ENCODE measurements around the gene TRMT1. TPM values are rescaled to one million over a fixed set of nuclear protein-coding genes. Genes with fewer than 3 reads are reported as not detected.

TRMT1 gene
- total RNA-seq, 1 experiment from 2014 or later: 91.8 TPM

DNA sequence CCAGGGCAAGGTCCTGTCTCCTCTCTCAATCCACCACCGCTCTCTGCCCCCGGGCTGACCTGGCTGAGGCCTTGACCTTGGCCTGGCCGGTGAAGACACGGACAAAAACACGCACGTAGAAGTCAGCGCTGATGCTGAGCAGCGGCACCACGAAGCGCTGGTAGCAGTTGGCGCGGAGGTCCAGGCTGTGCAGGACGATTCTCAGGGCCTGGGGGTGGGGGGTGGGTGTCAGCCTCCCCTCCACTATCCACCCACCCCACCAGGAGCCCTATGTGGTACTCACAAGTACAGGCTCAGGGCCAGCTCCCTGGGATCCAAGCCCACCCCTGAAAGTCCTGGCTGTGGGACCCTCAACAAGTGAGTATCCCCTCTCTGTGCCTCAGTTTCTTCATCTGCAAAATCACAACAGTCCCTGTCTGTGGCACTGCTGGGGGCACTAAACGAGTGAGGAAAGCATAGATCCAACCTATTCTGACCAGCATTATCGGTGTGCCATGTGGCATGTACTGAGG lies 6.4 kb downstream of the TRMT1 start:
- CTCF ChIA-PET: no interaction called here
- ATAC-seq: no peak
- POLR2A ChIA-PET (ENCODE audit: unreplicated experiment): no interaction called here
- no peak for DNase-seq
- no peaks in the 10 kb centered on the region for H3K27me3 ChIP-seq (ENCODE audit: low read length)
- H3K79me2 ChIP-seq (ENCODE audit: low read length): peaks cover 17% of the 10 kb centered on the region
- H3K4me2 ChIP-seq (ENCODE audit: low read length): no peak overlapping the region
- no peak overlapping the region for H2AFZ ChIP-seq (ENCODE audit: low read length)
- no peaks in the 10 kb centered on the region for H3K9me2 ChIP-seq (replicated peaks; ENCODE audit: low read length)
- intact Hi-C loops (cut with micrococcal nuclease): no loop called here
- no peaks in the 10 kb centered on the region for H3F3A ChIP-seq (ENCODE audit: low read length, unreplicated experiment)
- H3K36me3 ChIP-seq (ENCODE audit: low read depth, low read length): peaks cover 25% of the 10 kb centered on the region; the same call in 1 of the 2 replicates
- no peak overlapping the region for H3K9ac ChIP-seq (ENCODE audit: low read length)
- no peaks in the 10 kb centered on the region for H4K20me1 ChIP-seq (ENCODE audit: low read length)
- no peak for TF ChIP-seq EZH2phosphoT487 (IDR thresholded peaks at IDR 0.05; ENCODE audit: borderline replicate concordance, low read length)
- no peak for TF ChIP-seq EZH2 (IDR thresholded peaks at IDR 0.05; ENCODE audit: low read length, unreplicated experiment)
- TF ChIP-seq, protein P1, sequence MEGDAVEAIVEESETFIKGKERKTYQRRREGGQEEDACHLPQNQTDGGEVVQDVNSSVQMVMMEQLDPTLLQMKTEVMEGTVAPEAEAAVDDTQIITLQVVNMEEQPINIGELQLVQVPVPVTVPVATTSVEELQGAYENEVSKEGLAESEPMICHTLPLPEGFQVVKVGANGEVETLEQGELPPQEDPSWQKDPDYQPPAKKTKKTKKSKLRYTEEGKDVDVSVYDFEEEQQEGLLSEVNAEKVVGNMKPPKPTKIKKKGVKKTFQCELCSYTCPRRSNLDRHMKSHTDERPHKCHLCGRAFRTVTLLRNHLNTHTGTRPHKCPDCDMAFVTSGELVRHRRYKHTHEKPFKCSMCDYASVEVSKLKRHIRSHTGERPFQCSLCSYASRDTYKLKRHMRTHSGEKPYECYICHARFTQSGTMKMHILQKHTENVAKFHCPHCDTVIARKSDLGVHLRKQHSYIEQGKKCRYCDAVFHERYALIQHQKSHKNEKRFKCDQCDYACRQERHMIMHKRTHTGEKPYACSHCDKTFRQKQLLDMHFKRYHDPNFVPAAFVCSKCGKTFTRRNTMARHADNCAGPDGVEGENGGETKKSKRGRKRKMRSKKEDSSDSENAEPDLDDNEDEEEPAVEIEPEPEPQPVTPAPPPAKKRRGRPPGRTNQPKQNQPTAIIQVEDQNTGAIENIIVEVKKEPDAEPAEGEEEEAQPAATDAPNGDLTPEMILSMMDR (conservative IDR thresholded peaks at IDR 0.05; ENCODE audit: low read depth, low read length): no peak
- peaks cover 5% of the 10 kb centered on the region for H3K4me1 ChIP-seq (ENCODE audit: insufficient read depth, low read length)
- no peak overlapping the region for H3K27ac ChIP-seq (ENCODE audit: low read length)
- BruUV-seq (replicated peaks): no TSS peak
- no peak overlapping the region for H3K4me3 ChIP-seq (ENCODE audit: low read length)
- no peaks in the 10 kb centered on the region for H3K9me3 ChIP-seq (ENCODE audit: low read length)

DNA sequence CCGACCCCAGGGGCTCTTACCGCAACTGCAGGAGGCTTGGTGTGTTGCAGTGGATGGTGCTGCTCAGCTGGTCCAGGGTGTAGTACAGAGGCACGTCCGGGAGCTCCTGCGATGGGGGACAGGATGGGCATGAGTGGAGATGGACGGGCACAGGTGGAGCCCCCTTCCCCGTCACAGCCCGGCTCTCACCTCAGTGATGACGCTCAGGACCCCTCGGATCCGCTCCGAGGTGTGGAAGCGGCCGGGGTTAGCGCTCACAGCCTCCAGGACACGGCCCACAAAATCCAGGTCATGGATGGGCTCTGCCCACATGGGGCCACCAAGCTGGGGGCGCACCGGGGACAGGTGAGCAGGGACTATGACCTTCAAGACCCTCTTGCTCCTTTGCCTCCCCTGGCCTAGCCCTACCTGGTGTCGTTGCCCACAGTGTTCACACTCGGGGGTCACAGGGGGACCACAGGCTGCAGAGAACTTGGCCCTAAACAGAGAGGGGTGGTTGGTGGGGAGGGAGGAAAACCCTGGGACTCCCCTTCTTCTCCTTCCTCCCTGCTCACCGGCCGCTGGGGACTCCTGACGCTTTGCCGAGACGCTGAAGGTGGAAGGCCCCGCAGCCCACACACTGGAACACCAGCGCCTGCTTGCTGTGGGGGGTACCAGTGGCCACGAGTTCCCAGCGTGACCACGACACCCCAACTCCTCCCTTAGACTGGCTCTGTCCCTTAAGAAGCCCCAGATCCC lies 7.0 kb downstream of the TRMT1 start:
- Histone ChIP-seq H3K4me2 (ENCODE audit: low read length) (no peak overlapping the region), H3K4me1 (ENCODE audit: insufficient read depth, low read length) (no peaks in the 10 kb centered on the region), H2AFZ (ENCODE audit: low read length) (no peak overlapping the region), H3K9me3 (ENCODE audit: low read length) (no peaks in the 10 kb centered on the region), H3K9ac (ENCODE audit: low read length) (no peak overlapping the region), H3F3A (ENCODE audit: low read length, unreplicated experiment) (no peaks in the 10 kb centered on the region), H3K9me2 (replicated peaks; ENCODE audit: low read length) (no peaks in the 10 kb centered on the region), H3K4me3 (ENCODE audit: low read length) (no peak overlapping the region), H3K79me2 (ENCODE audit: low read length) (peaks cover 12% of the 10 kb centered on the region), H4K20me1 (ENCODE audit: low read length) (no peaks in the 10 kb centered on the region), H3K36me3 (ENCODE audit: low read depth, low read length) (peaks cover 21% of the 10 kb centered on the region; the same call in 1 of the 2 replicates), H3K27ac (ENCODE audit: low read length) (no peak overlapping the region), H3K27me3 (ENCODE audit: low read length) (no peaks in the 10 kb centered on the region)
- POLR2A ChIA-PET (ENCODE audit: unreplicated experiment): no interaction called here
- no peak for ATAC-seq
- CTCF ChIA-PET: interaction anchor here (1.2 kb wide), 1 partner anchor 17 kb away, joined by 68 read pairs; no protein-coding TSS in a partner anchor
- DNase-seq: no peak
- intact Hi-C loops (cut with micrococcal nuclease): loop anchor here (2.0 kb wide), 1 partner anchor 17 kb away; no protein-coding TSS in a partner anchor
- BruUV-seq (replicated peaks): no TSS peak
- TF ChIP-seq, protein P1 (conservative IDR thresholded peaks at IDR 0.05; ENCODE audit: low read depth, low read length): no peak
- no peak for TF ChIP-seq EZH2 (IDR thresholded peaks at IDR 0.05; ENCODE audit: low read length, unreplicated experiment)
- no peak for TF ChIP-seq EZH2phosphoT487 (IDR thresholded peaks at IDR 0.05; ENCODE audit: borderline replicate concordance, low read length)

Measured in PC-3 (cell line).